Breast epithelium (tissue), 4 donors: Measurements from ENCODE around the gene IQGAP3. TPM values are rescaled to one million over a fixed set of nuclear protein-coding genes. Genes with fewer than 3 reads are reported as not detected.

Experiments used
- DNase-seq, 2 donors: peaks; one replicate each; pipeline ENCODE4 v3.0.0-alpha.2; 2019; ENCODE audit warnings: low spot score in 2 of 2
- H3K27ac ChIP-seq, 2 donors: fragments of 200-600 bp; sonication (generic) in 1 of 2; one replicate each; pipeline ENCODE4 v1.5.1; 2016 to 2019; ENCODE audit warnings: mild to moderate bottlenecking in 1 of 2
- H3K27me3 ChIP-seq, 2 donors: fragments of 200-600 bp; sonication (generic) in 1 of 2; one replicate each; pipeline versions ENCODE4 v1.5.1 to v1.6.0; 2017 to 2019; ENCODE audit warnings: control low read depth in 1 of 2, mild to moderate bottlenecking in 1 of 2
- H3K36me3 ChIP-seq: fragments of 200-600 bp; one replicate; pipeline ENCODE4 v1.5.1; 2019
- H3K4me1 ChIP-seq, 2 donors: fragments of 200-600 bp; sonication (generic); one replicate each; pipeline ENCODE4 v1.5.1; 2016 to 2019; ENCODE audit warnings: control low read depth in 1 of 2
- H3K4me3 ChIP-seq, 3 donors: fragments of 200-600 bp; sonication (generic); 1 replicate in 2 of 3; 2 replicates in 1 of 3; pipeline ENCODE4 v1.5.1; 2016 to 2019; ENCODE audit warnings: mild to moderate bottlenecking in 3 of 3, moderate library complexity in 2 of 3
- H3K9me3 ChIP-seq, 2 donors: fragments of 200-600 bp; sonication (generic) in 1 of 2; one replicate each; pipeline ENCODE4 v1.5.1; 2016 to 2019; ENCODE audit warnings: control low read depth in 1 of 2
- POLR2AphosphoS5 ChIP-seq, 3 donors: sonication (generic); formaldehyde crosslinking; IDR thresholded peaks; one replicate each; pipeline ENCODE4 v1.6.1; 2017; ENCODE audit warnings: antibody characterized with exemption in 3 of 3
- intact Hi-C: fragments of 100-400 bp; cut with DNase I; formaldehyde crosslinking; loops from one replicate; pipeline ENCODE4 v1.15.1; 2023; ENCODE audit warnings: low total_unique reads
- total RNA-seq, 3 donors: library from RNA; depleted of rRNA; stranded (reverse); fragments of >200 nt; gene quantifications; one replicate each; pipeline ENCODE4 v1.1.0, GENCODE V29; 2016
- TF ChIP-seq, protein P1 (sequence below), 3 donors: fragments of 450-650 bp; IDR thresholded peaks; one replicate each; pipeline ENCODE4 v1.5.1; 2016 to 2017; ENCODE audit warnings: antibody characterized with exemption in 3 of 3, mild to moderate bottlenecking in 3 of 3, moderate library complexity in 3 of 3

IQGAP3 gene
- total RNA-seq, 3 donors from 2014 or later = under 0.01 to 1.4 (median 0.15) TPM

DNA sequence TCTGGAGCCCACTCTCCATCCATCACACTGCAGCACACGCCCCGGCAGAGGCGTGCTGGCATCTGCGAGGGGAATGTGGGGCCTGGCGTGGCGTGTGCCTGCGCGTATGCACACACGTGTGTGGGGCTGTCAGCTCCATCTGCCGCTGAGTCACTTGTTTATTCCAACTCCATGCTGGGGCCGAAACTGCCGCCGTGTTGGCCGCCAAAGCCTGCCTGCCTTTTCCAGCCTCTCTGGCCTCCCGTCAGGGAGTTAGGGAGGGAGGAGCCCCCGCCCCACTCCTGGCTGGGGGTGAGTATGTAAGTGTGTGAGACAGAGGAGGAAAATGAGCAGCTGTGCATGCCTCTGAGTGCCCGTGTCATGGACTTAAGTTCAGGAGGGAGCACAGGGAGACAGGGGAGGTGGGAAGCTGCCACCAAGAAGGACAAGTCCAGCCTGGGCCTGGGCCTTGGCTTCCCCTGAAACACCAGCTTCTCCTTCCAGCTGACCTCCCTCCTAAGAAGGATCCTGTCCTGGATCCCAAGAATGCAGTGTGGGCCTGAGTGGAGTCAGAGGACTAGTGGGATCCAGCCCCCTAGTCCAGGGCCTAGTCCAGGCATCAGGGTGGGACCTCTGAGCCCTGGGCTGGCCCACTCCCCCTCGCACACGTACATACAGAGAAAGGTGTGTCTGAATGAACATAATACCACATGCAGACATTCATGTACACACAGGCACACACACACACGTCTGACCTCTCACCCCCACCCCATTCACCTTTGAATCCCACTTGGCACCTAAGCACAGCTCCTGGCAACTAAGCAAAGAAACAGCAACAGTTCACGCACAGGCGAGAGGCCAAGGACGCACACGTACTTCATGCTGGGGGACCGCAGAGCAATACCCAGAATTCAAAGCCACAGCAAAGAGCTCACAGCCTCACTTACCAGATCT, 96.5 kb downstream of the IQGAP3 start:
- Histone ChIP-seq H3K27me3 (no peaks in the 10 kb centered on the region), H3K4me1 (peaks cover 0 to 10% of the 10 kb centered on the region in 2 donors), H3K36me3 (peaks cover 6% of the 10 kb centered on the region), H3K9me3 (no peaks in the 10 kb centered on the region), H3K27ac (peak overlapping the region; percentile 83 to 84), H3K4me3 (no peak overlapping the region)
- peak; percentile 57 to 81 (median 72) for TF ChIP-seq POLR2AphosphoS5 (IDR thresholded peaks at IDR 0.05)
- TF ChIP-seq, protein P1, sequence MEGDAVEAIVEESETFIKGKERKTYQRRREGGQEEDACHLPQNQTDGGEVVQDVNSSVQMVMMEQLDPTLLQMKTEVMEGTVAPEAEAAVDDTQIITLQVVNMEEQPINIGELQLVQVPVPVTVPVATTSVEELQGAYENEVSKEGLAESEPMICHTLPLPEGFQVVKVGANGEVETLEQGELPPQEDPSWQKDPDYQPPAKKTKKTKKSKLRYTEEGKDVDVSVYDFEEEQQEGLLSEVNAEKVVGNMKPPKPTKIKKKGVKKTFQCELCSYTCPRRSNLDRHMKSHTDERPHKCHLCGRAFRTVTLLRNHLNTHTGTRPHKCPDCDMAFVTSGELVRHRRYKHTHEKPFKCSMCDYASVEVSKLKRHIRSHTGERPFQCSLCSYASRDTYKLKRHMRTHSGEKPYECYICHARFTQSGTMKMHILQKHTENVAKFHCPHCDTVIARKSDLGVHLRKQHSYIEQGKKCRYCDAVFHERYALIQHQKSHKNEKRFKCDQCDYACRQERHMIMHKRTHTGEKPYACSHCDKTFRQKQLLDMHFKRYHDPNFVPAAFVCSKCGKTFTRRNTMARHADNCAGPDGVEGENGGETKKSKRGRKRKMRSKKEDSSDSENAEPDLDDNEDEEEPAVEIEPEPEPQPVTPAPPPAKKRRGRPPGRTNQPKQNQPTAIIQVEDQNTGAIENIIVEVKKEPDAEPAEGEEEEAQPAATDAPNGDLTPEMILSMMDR (IDR thresholded peaks at IDR 0.05) = no peak
- peak; percentile 60 for DNase-seq
- intact Hi-C loops = no loop called here

Other genes with a start within 250 kb of the IQGAP3 start
- 100 to 1,000 TPM; 150 to 263 (median 262) TPM for gene CCT3, start 234.3 kb downstream of the IQGAP3 start, total RNA-seq
- 1 to 10 TPM in 2 of 3 donors, not detected in 1; 1.4 to 1.5 TPM for gene TSACC, start 234.0 kb downstream of the IQGAP3 start, total RNA-seq
- not detected for gene RHBG, start 203.4 kb downstream of the IQGAP3 start, total RNA-seq
- gene MEF2D, start 71.8 kb downstream of the IQGAP3 start, total RNA-seq = 10 to 100 TPM; 25.8 to 34.9 (median 32.1) TPM
- gene TTC24, start 7.2 kb upstream of the IQGAP3 start, total RNA-seq = not detected
- gene NAXE, start 19.2 kb upstream of the IQGAP3 start, total RNA-seq = 10 to 100 TPM; 70.4 to 90.5 (median 75.5) TPM
- 10 to 100 TPM; 20.2 to 31.1 (median 23.7) TPM for gene GPATCH4, start 28.9 kb upstream of the IQGAP3 start, total RNA-seq
- gene HAPLN2, start 46.9 kb upstream of the IQGAP3 start, total RNA-seq = not detected
- under 1 TPM in 1 of 3 donors, not detected in 2; 0.44 TPM for gene BCAN, start 69.6 kb upstream of the IQGAP3 start, total RNA-seq
- 10 to 100 TPM in 2 of 3 donors, 1 to 10 TPM in 1; 9.9 to 28.5 (median 14.9) TPM for gene NES, start 104.8 kb upstream of the IQGAP3 start, total RNA-seq
- 10 to 100 TPM in 2 of 3 donors, 1 to 10 TPM in 1; 4.2 to 61.6 (median 28.2) TPM for gene CRABP2, start 133.0 kb upstream of the IQGAP3 start, total RNA-seq
- 10 to 100 TPM; 15.5 to 41.3 (median 30.2) TPM for gene METTL25B, start 155.9 kb upstream of the IQGAP3 start, total RNA-seq
- gene ISG20L2, start 156.2 kb upstream of the IQGAP3 start, total RNA-seq = 10 to 100 TPM; 13.6 to 25.2 (median 21.0) TPM
- gene MRPL24, start 168.5 kb upstream of the IQGAP3 start, total RNA-seq = 10 to 100 TPM; 36.6 to 63.9 (median 63.8) TPM
- 100 to 1,000 TPM; 133 to 178 (median 173) TPM for gene HDGF, start 179.1 kb upstream of the IQGAP3 start, total RNA-seq
- gene PRCC, start 195.0 kb upstream of the IQGAP3 start, total RNA-seq = 10 to 100 TPM; 21.6 to 35.9 (median 24.9) TPM
- 1 to 10 TPM in 2 of 3 donors, not detected in 1; 4.6 to 5.4 TPM for gene SH2D2A, start 244.3 kb upstream of the IQGAP3 start, total RNA-seq